Natural killer cell (primary cell): ENCODE measurements around the gene TMCC1. TPM values are rescaled to one million over a fixed set of nuclear protein-coding genes. Genes with fewer than 3 reads are reported as not detected.
A peak's percentile ranks its signal among the peaks of the same experiment; 100 is the strongest.

Source experiments
- ATAC-seq, 3 donors: fragments of 150-1000 bp in 2 of 3; fragments of 200-7000 bp in 1 of 3; cut with Tn5 transposase; 1 replicate in 1 of 3; 2 replicates in 2 of 3; pipeline ENCODE4 v1.10.0; 2021; ENCODE audit warnings: mild to moderate bottlenecking in 2 of 3, moderate library complexity in 2 of 3
- DNase-seq, 2 donors: peaks; one replicate each; pipeline versions ENCODE4 v3.0.0 to v3.0.0-alpha.2; 2013 to 2021; ENCODE audit warnings: mixed read lengths in 1 of 2
- H3K27ac ChIP-seq: one replicate; pipeline ENCODE4 v1.5.1; 2013; ENCODE audit warnings: mild to moderate bottlenecking, low read length
- H3K27me3 ChIP-seq: one replicate; pipeline ENCODE4 v1.6.1; 2013; ENCODE audit warnings: low read length; ENCODE audit not compliant: control insufficient read depth, insufficient read depth
- H3K36me3 ChIP-seq: one replicate; pipeline ENCODE4 v1.6.1; 2013; ENCODE audit warnings: low read length; ENCODE audit not compliant: control insufficient read depth, insufficient read depth
- H3K4me1 ChIP-seq: one replicate; pipeline ENCODE4 v1.6.1; 2013; ENCODE audit warnings: low read length; ENCODE audit not compliant: control insufficient read depth, insufficient read depth
- H3K4me3 ChIP-seq: one replicate; pipeline ENCODE4 v1.5.1; 2013; ENCODE audit warnings: low read length
- H3K9me3 ChIP-seq: one replicate; pipeline ENCODE4 v1.6.1; 2013; ENCODE audit warnings: low read length; ENCODE audit not compliant: control insufficient read depth, insufficient read depth
- H3K27ac Mint-ChIP-seq, 2 donors: one replicate each; pipeline ENCODE4 v1.8.0; 2022; ENCODE audit warnings: mild to moderate bottlenecking in 2 of 2, mixed read lengths in 2 of 2, moderate library complexity in 1 of 2
- H3K27me3 Mint-ChIP-seq, 2 donors: one replicate each; pipeline ENCODE4 v1.8.0; 2022; ENCODE audit warnings: low read depth in 2 of 2, mixed read lengths in 2 of 2
- H3K36me3 Mint-ChIP-seq: one replicate; pipeline ENCODE4 v1.8.0; 2022; ENCODE audit warnings: mixed read lengths
- H3K4me1 Mint-ChIP-seq, 2 donors: one replicate each; pipeline ENCODE4 v1.8.0; 2022; ENCODE audit warnings: mixed read lengths in 2 of 2
- H3K4me3 Mint-ChIP-seq: one replicate; pipeline ENCODE4 v1.8.0; 2022; ENCODE audit warnings: mild to moderate bottlenecking, moderate library complexity, mixed read lengths
- H3K9me3 Mint-ChIP-seq, 2 donors: one replicate each; pipeline ENCODE4 v1.8.0; 2022; ENCODE audit warnings: mixed read lengths in 2 of 2
- CTCF ChIP-seq: fragments of 200-600 bp; IDR thresholded peaks from one replicate; pipeline ENCODE4 v1.8.0; 2022; ENCODE audit warnings: antibody characterized with exemption
- WGBS: methylation state at CpG from one replicate; pipeline ENCODE4 v1.1.7; 2013; ENCODE audit warnings: missing lambda C conversion rate; ENCODE audit not compliant: insufficient coverage; 5-methylcytosine and 5-hydroxymethylcytosine counted together
- intact Hi-C: fragments of 100-400 bp; cut with micrococcal nuclease; formaldehyde crosslinking; loops from one replicate; pipeline ENCODE4 v1.14.2; 2022
- total RNA-seq, 4 donors: library from RNA; stranded (reverse); fragments of 120-200 nt in 1 of 4; gene quantifications; one replicate each; pipeline versions ENCODE4 v1.2.3 to v1.2.4, GENCODE V29; 2013 to 2022

Gene TMCC1
- total RNA-seq, 3 donors from 2014 or later (not counting 1 experiment from before 2014, with no cell fraction given) = 26.4 to 36.7 (median 31.7) TPM

GRCh38 chr3:129632056-129632455 lies 261.5 kb downstream of the TMCC1 start:
- H3K27me3 ChIP-seq = no peaks in the 10 kb centered on the region
- peaks cover 25 to 26% of the 10 kb centered on the region in 2 donors for H3K4me1 Mint-ChIP-seq
- H3K27me3 Mint-ChIP-seq = peaks cover 3 to 15% of the 10 kb centered on the region in 2 donors
- H3K36me3 Mint-ChIP-seq = no peaks in the 10 kb centered on the region
- H3K9me3 ChIP-seq = no peaks in the 10 kb centered on the region
- ATAC-seq (no peak), DNase-seq (no peak)
- H3K27ac ChIP-seq = no peak overlapping the region
- peaks cover 25% of the 10 kb centered on the region for H3K4me1 ChIP-seq
- no peaks in the 10 kb centered on the region for H3K9me3 Mint-ChIP-seq
- no peak for TF ChIP-seq CTCF
- H3K36me3 ChIP-seq = no peaks in the 10 kb centered on the region
- H3K27ac Mint-ChIP-seq = no peak overlapping the region
- H3K4me3 ChIP-seq = no peak overlapping the region
- WGBS = 93% methylated on average over 9 of the region's 9 CpGs
- H3K4me3 Mint-ChIP-seq = no peak overlapping the region
- intact Hi-C loops = no loop called here

GRCh38 chr3:129629011-129629410 lies 264.5 kb downstream of the TMCC1 start:
- Mint-ChIP-seq H3K27ac (no peak overlapping the region), H3K9me3 (no peaks in the 10 kb centered on the region), H3K36me3 (no peaks in the 10 kb centered on the region), H3K27me3 (no peaks in the 10 kb centered on the region), H3K4me1 (peaks cover 43 to 46% of the 10 kb centered on the region in 2 donors), H3K4me3 (no peak overlapping the region)
- DNase-seq = no peak
- TF ChIP-seq CTCF = no peak
- Histone ChIP-seq H3K4me3 (no peak overlapping the region), H3K36me3 (no peaks in the 10 kb centered on the region), H3K27me3 (no peaks in the 10 kb centered on the region), H3K9me3 (no peaks in the 10 kb centered on the region), H3K4me1 (peaks cover 45% of the 10 kb centered on the region), H3K27ac (no peak overlapping the region)
- WGBS = 93% methylated on average over 6 of the region's 6 CpGs
- ATAC-seq = no peak
- intact Hi-C loops = loop anchor here (5.0 to 10.0 kb wide), 2 partner anchors 373 to 466 kb away; no protein-coding TSS in a partner anchor

- H3K36me3 ChIP-seq = no peaks in the 10 kb centered on the region
- Mint-ChIP-seq H3K27me3 (no peaks in the 10 kb centered on the region), H3K36me3 (no peaks in the 10 kb centered on the region), H3K4me3 (peak overlapping the region; percentile 89), H3K27ac (peak overlapping the region; percentile 66 to 85), H3K9me3 (no peaks in the 10 kb centered on the region), H3K4me1 (peaks cover 34 to 38% of the 10 kb centered on the region in 2 donors)
- peak overlapping the region; percentile 50 for H3K4me3 ChIP-seq
- peak; percentile 34 for TF ChIP-seq CTCF
- ATAC-seq = no peak
- no peaks in the 10 kb centered on the region for H3K27me3 ChIP-seq
- no peaks in the 10 kb centered on the region for H3K9me3 ChIP-seq
- H3K27ac ChIP-seq = no peak overlapping the region
- intact Hi-C loops = loop anchor here (1.0 to 10.0 kb wide), 4 partner anchors 197 to 467 kb away; no protein-coding TSS in a partner anchor
- 13% methylated on average over 7 of the region's 9 CpGs for WGBS
- DNase-seq = no peak
- peaks cover 38% of the 10 kb centered on the region for H3K4me1 ChIP-seq
These were observed 265.4 kb downstream of the TMCC1 start for GRCh38 chr3:129628169-129628522.
